CD4-positive, alpha-beta T cell treated with Interleukin-2 at 100 ng/mL for 4 hours (primary cell): ENCODE data around the gene PBXIP1.

Experiments
- DNase-seq: peaks from one replicate; pipeline ENCODE4 v3.0.0-alpha.2; 2020; ENCODE audit warnings: low spot score

PBXIP1 gene

GRCh38 chr1:154972517-154973343 is 16.8 kb upstream of the PBXIP1 start:
- no peak for DNase-seq

- no peak for DNase-seq
Observed at GRCh38 chr1:154972213-154972516, 16.3 kb upstream of the PBXIP1 start.

- no peak for DNase-seq
Observed at GRCh38 chr1:154971341-154971998, 15.6 kb upstream of the PBXIP1 start.

GRCh38 chr1:154970631-154971340 is 14.9 kb upstream of the PBXIP1 start, which contains the start of gene SHC1:
Gene SHC1, minus strand, starts transcription at chr1:154970747. Its CDS starts 221 bp downstream, at chr1:154970526.
- peak; percentile 38 for DNase-seq

- no peak for DNase-seq
Observed at GRCh38 chr1:154969860-154970452, 14.1 kb upstream of the PBXIP1 start.

- no peak for DNase-seq
Observed at GRCh38 chr1:154969246-154969645, 13.3 kb upstream of the PBXIP1 start.

- no peak for DNase-seq
Observed at GRCh38 chr1:154968731-154969130, 12.8 kb upstream of the PBXIP1 start.

GRCh38 chr1:154967331-154967950 is 11.5 kb upstream of the PBXIP1 start:
- DNase-seq = no peak

- DNase-seq = no peak
Observed at GRCh38 chr1:154966111-154966510, 10.2 kb upstream of the PBXIP1 start.

- DNase-seq = no peak
Observed at GRCh38 chr1:154964359-154964758, 8.5 kb upstream of the PBXIP1 start.

- no peak for DNase-seq
Observed at GRCh38 chr1:154963643-154964042, 7.7 kb upstream of the PBXIP1 start.

GRCh38 chr1:154962795-154963330 is 7.0 kb upstream of the PBXIP1 start:
- no peak for DNase-seq

- DNase-seq = no peak
Observed at GRCh38 chr1:154962156-154962749, 6.4 kb upstream of the PBXIP1 start.

- DNase-seq = peak; percentile 80
Observed at GRCh38 chr1:154961207-154962155, 5.6 kb upstream of the PBXIP1 start, which contains the start of gene PYGO2. Gene PYGO2, minus strand, starts transcription at chr1:154961782. Its CDS starts 206 bp downstream, at chr1:154961576.

GRCh38 chr1:154960446-154961136 is 4.7 kb upstream of the PBXIP1 start:
- no peak for DNase-seq

GRCh38 chr1:154959426-154959780 is 3.5 kb upstream of the PBXIP1 start:
- no peak for DNase-seq

- DNase-seq = no peak
Observed at GRCh38 chr1:154958681-154959425, 3.0 kb upstream of the PBXIP1 start.

- DNase-seq = no peak
Observed at GRCh38 chr1:154958036-154958435, 2.1 kb upstream of the PBXIP1 start.
